K562 (cell line): ENCODE results near the gene RPL27A. TPM values are rescaled to one million over a fixed set of nuclear protein-coding genes. Genes with fewer than 3 reads are reported as not detected.

Experiments
- ATF1 ChIP-seq, 2 experiments: fragments of 450-650 bp in 1 of 2; IDR thresholded peaks; 2 replicates each; pipeline ENCODE4 v1.6.1; 2016; ENCODE audit warnings: missing compliant biosample characterization in 1 of 2, missing genetic modification characterization in 1 of 2
- CREB1 ChIP-seq, 2 experiments: sonication (generic) in 1 of 2; formaldehyde crosslinking in 1 of 2; IDR thresholded peaks; 2 replicates each; pipeline versions ENCODE4 v1.6.1 to v1.8.0; 2012 to 2022; ENCODE audit warnings: inconsistent platforms in 1 of 2, mild to moderate bottlenecking in 1 of 2, missing genetic modification reagents in 1 of 2, moderate library complexity in 1 of 2
- DPF2 ChIP-seq: fragments of 450-650 bp; IDR thresholded peaks from 2 replicates; pipeline ENCODE4 v1.6.1; 2016
- E2F5 ChIP-seq: sonication (generic); formaldehyde crosslinking; IDR thresholded peaks from 2 replicates; pipeline ENCODE4 v1.8.0; 2022; ENCODE audit warnings: mild to moderate bottlenecking, missing genetic modification reagents
- EGR1 ChIP-seq: fragments of 450-650 bp; conservative IDR thresholded peaks from 2 replicates; pipeline ENCODE4 v1.6.1; 2017; ENCODE audit warnings: mild to moderate bottlenecking
- HMGN3 ChIP-seq: IDR thresholded peaks from 2 replicates; pipeline ENCODE4 v1.6.1; 2011; ENCODE audit warnings: borderline replicate concordance, low read depth, mild to moderate bottlenecking, mixed read lengths, low read length; ENCODE audit not compliant: insufficient read length; ENCODE audit errors: extremely low read depth
- KAT7 ChIP-seq: sonication (generic); formaldehyde crosslinking; IDR thresholded peaks from 2 replicates; pipeline ENCODE4 v1.8.0; 2022; ENCODE audit warnings: missing genetic modification reagents, mild to moderate bottlenecking, borderline replicate concordance
- KDM4B ChIP-seq, 2 experiments: fragments of 450-650 bp in 1 of 2; sonication (generic) in 1 of 2; IDR thresholded peaks; 2 replicates each; pipeline ENCODE4 v1.6.1; 2016 to 2017; ENCODE audit warnings: borderline replicate concordance in 2 of 2, antibody characterized with exemption in 1 of 2, low read depth in 1 of 2, mild to moderate bottlenecking in 1 of 2
- KDM5B ChIP-seq: fragments of 200-600 bp; sonication (generic); IDR thresholded peaks from 2 replicates; pipeline ENCODE4 v1.6.1; 2012; ENCODE audit warnings: low read depth, mild to moderate bottlenecking, moderate library complexity, low read length, control low read depth, inconsistent platforms; ENCODE audit not compliant: insufficient replicate concordance
- LCOR ChIP-seq: sonication (generic); formaldehyde crosslinking; IDR thresholded peaks from 2 replicates; pipeline ENCODE4 v1.8.0; 2022; ENCODE audit warnings: mild to moderate bottlenecking, missing genetic modification reagents
- MBD2 ChIP-seq: sonication (generic); IDR thresholded peaks from 2 replicates; pipeline ENCODE4 v1.6.1; 2016; ENCODE audit warnings: low read depth, borderline replicate concordance
- MITF ChIP-seq: IDR thresholded peaks from 2 replicates; pipeline ENCODE4 v1.6.1; 2014; ENCODE audit warnings: antibody characterized with exemption
- NCOA4 ChIP-seq: fragments of 450-650 bp; IDR thresholded peaks from 2 replicates; pipeline ENCODE4 v1.6.1; 2018; ENCODE audit warnings: mild to moderate bottlenecking; ENCODE audit not compliant: partially characterized antibody
- NFRKB ChIP-seq: fragments of 450-650 bp; IDR thresholded peaks from 2 replicates; pipeline ENCODE4 v1.6.1; 2016; ENCODE audit warnings: low read depth
- NR2F6 ChIP-seq: fragments of 450-650 bp; formaldehyde crosslinking; IDR thresholded peaks from 2 replicates; pipeline ENCODE4 v1.4.0; 2020; ENCODE audit warnings: mild to moderate bottlenecking
- NRF1 ChIP-seq, 2 experiments: fragments of 450-650 bp; IDR thresholded peaks in 1 of 2; conservative IDR thresholded peaks in 1 of 2; 2 replicates each; pipeline ENCODE4 v1.6.1; 2014; ENCODE audit warnings: mild to moderate bottlenecking in 2 of 2
- RBM22 ChIP-seq: fragments of 200-400 bp; formaldehyde crosslinking; IDR thresholded peaks from 2 replicates; pipeline ENCODE4 v1.6.1; 2018; ENCODE audit warnings: low read length, low read depth; ENCODE audit not compliant: poor library complexity, severe bottlenecking
- TRIM25 ChIP-seq: fragments of 450-650 bp; IDR thresholded peaks from 2 replicates; pipeline ENCODE4 v1.7.0; 2016; ENCODE audit warnings: borderline replicate concordance
- ZNF282 ChIP-seq: sonication (generic); formaldehyde crosslinking; IDR thresholded peaks from 2 replicates; pipeline ENCODE4 v1.8.1; 2023; ENCODE audit warnings: missing genetic modification reagents
- ZNF511 ChIP-seq: sonication (generic); formaldehyde crosslinking; IDR thresholded peaks from 2 replicates; pipeline ENCODE4 v1.8.0; 2022; ENCODE audit warnings: mild to moderate bottlenecking, missing genetic modification reagents
- ZNF644 ChIP-seq: fragments of 200-800 bp; sonication (Bioruptor generic); IDR thresholded peaks from 2 replicates; pipeline ENCODE4 v1.6.1; 2016; ENCODE audit warnings: low read depth, missing genetic modification characterization, missing compliant biosample characterization
- ZNF830 ChIP-seq: fragments of 250-450 bp; sonication (Bioruptor Pico); IDR thresholded peaks from 2 replicates; pipeline ENCODE4 v1.5.0; 2021; ENCODE audit warnings: mild to moderate bottlenecking
- polyA plus RNA-seq, 8 experiments: library from polyadenylated mRNA; depleted of rRNA in 4 of 8; stranded (reverse) in 5 of 8; unstranded in 3 of 8; fragments of >200 nt; fragmentation: Nextera tagmentation in 2 of 8; fragmentation: Illumina TruSeq in 1 of 8; extraction: Ambion mirVana in 2 of 8; extraction: Trizol in 1 of 8; gene quantifications; 2 replicates each; pipeline versions ENCODE4 v1.2.1 to v1.2.3, GENCODE V29; 2011 to 2014; ENCODE audit warnings: inconsistent platforms in 1 of 8, missing spikeins in 1 of 8
- total RNA-seq, 7 experiments: library from RNA; depleted of rRNA in 6 of 7; stranded (reverse); fragments of >200 nt in 6 of 7; fragmentation: Illumina TruSeq in 2 of 7; extraction: Trizol in 2 of 7; gene quantifications; 2 replicates each; pipeline versions ENCODE4 v1.2.1 to v1.2.3, GENCODE V29; 2011 to 2021; ENCODE audit warnings: low replicate concordance in 1 of 7

The RPL27A gene
- total and polyA plus RNA-seq, 9 of the 15 experiments (the other 6 are each of a cell fraction or from before 2014, with no cell fraction given) = 790 to 4,241 (median 2,267) TPM

GRCh38 chr11:8682303-8683114, at the start of gene RPL27A, which contains the start of gene TRIM66 (continued):
- TF ChIP-seq ZNF830 (CRISPR knock-in tag) = peak; percentile 77; the same call in 1 of the 2 replicates
- peak; percentile 74; the same call in 1 of the 2 replicates for TF ChIP-seq NFRKB
- TF ChIP-seq E2F5 (CRISPR knock-in tag) = no peak
- TF ChIP-seq CREB1 (IDR thresholded peaks at IDR 0.05) = 0 out of 2 replicates have a peak, but pooled peaks have one; percentile 59
- peak; percentile 48 for TF ChIP-seq CREB1 (CRISPR knock-in tag; IDR thresholded peaks at IDR 0.05)
- TF ChIP-seq HMGN3 = peak; percentile 66
- TF ChIP-seq ATF1 (CRISPR knock-in tag; IDR thresholded peaks at IDR 0.05) = no peak
- TF ChIP-seq ATF1 (tag; IDR thresholded peaks at IDR 0.05) = peak; percentile 74
- TF ChIP-seq MBD2 = peak; percentile 88
- peak; percentile 75; the same call in 1 of the 2 replicates for TF ChIP-seq ZNF511 (CRISPR knock-in tag)
- no peak for TF ChIP-seq NR2F6 (CRISPR knock-in tag)
- peak; percentile 75 for TF ChIP-seq RBM22
- no peak for TF ChIP-seq KDM4B (IDR thresholded peaks at IDR 0.05; ENCODE audit: borderline replicate concordance in 2 of 2, low read depth in 1 of 2)
- TF ChIP-seq KDM5B = peak; percentile 99
- no peak for TF ChIP-seq NCOA4
- TF ChIP-seq TRIM25 = no peak
- no peak for TF ChIP-seq MITF
- 0 out of 2 replicates have a peak, but pooled peaks have one; percentile 32 for TF ChIP-seq EGR1
- peak; percentile 84; the same call in 1 of the 2 replicates for TF ChIP-seq ZNF282 (CRISPR knock-in tag)
- peak; percentile 87 for TF ChIP-seq LCOR (CRISPR knock-in tag)
- peak; percentile 84 for TF ChIP-seq KAT7 (CRISPR knock-in tag)
- 0 out of 2 replicates have a peak, but pooled peaks have one; percentile 8 for TF ChIP-seq DPF2
- TF ChIP-seq ZNF644 (tag) = peak; percentile 75; the same call in 1 of the 2 replicates
- peak; percentile 72 to 77 for TF ChIP-seq NRF1 (conservative IDR thresholded peaks at IDR 0.05 in 1 of 2, IDR thresholded peaks at IDR 0.05 in 1 of 2)
